Measurements from ENCODE around the gene RPS3. TPM values are rescaled to one million over a fixed set of nuclear protein-coding genes. Genes with fewer than 3 reads are reported as not detected.

The RPS3 gene
- total and polyA plus RNA-seq, 2 of the 13 experiments (the other 11 are each of a cell fraction or from before 2014, with no cell fraction given), result 2,143 to 3,616 TPM

DNA sequence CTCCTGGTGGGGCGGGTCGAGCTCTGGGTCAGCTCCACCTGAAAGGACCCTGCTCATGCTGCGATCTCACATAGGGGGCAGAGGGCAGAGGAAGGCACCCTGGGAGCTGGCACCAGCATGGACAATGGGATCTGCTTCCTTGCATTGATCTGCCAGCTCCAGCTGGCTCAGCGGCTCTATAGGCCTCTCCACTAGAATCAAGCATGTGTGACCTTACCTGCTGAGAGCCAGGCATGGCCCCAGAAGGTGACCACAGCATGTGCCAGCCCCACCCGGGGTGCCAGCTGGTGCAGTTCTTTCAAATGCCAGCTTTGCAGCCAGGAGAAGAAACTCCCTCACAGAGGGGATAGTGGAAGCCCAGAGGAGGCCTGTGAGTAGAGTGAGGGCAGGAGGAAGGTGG lies 55.7 kb downstream of the RPS3 start:
- FAIRE-seq (no peak), DNase-seq (ENCODE audit: low spot score) (no peak), ATAC-seq (no peak)
- H3K27me3 ChIP-seq (ENCODE audit: control insufficient read depth in 1 of 2, insufficient read depth in 2 of 2, low read length in 2 of 2), result no peaks in the 10 kb centered on the region
- no peaks in the 10 kb centered on the region for H4K20me1 ChIP-seq (ENCODE audit: insufficient read depth, low read length)
- H3K4me3 ChIP-seq (replicated peaks in 1 of 3; ENCODE audit: insufficient read depth in 1 of 3, low read depth in 2 of 3, low read length in 3 of 3), result no peak overlapping the region
- WGBS (ENCODE audit: low lambda C conversion rate), result 78% methylated on average over 2 of the region's 5 CpGs
- intact Hi-C loops (cut with micrococcal nuclease; ENCODE audit: unreplicated experiment) (no loop called here), in situ Hi-C loops (cut with HindIII; ENCODE audit: extremely low pct_ligation_motif_present, low pct_unique_long_range_greater_than_20kb) (no loop called here)
- H2AFZ ChIP-seq (ENCODE audit: low read length), result no peak overlapping the region
- H3K27ac ChIP-seq (ENCODE audit: extremely low read length, insufficient read depth, low read length), result no peak overlapping the region
- no peaks in the 10 kb centered on the region for H3K9me3 ChIP-seq (ENCODE audit: low read length)
- no peak overlapping the region for H3K9ac ChIP-seq (ENCODE audit: insufficient read depth, low read depth, low read length)
- no peaks in the 10 kb centered on the region for H3K4me1 ChIP-seq (ENCODE audit: insufficient read depth, low read length)
- TF ChIP-seq, protein P1, sequence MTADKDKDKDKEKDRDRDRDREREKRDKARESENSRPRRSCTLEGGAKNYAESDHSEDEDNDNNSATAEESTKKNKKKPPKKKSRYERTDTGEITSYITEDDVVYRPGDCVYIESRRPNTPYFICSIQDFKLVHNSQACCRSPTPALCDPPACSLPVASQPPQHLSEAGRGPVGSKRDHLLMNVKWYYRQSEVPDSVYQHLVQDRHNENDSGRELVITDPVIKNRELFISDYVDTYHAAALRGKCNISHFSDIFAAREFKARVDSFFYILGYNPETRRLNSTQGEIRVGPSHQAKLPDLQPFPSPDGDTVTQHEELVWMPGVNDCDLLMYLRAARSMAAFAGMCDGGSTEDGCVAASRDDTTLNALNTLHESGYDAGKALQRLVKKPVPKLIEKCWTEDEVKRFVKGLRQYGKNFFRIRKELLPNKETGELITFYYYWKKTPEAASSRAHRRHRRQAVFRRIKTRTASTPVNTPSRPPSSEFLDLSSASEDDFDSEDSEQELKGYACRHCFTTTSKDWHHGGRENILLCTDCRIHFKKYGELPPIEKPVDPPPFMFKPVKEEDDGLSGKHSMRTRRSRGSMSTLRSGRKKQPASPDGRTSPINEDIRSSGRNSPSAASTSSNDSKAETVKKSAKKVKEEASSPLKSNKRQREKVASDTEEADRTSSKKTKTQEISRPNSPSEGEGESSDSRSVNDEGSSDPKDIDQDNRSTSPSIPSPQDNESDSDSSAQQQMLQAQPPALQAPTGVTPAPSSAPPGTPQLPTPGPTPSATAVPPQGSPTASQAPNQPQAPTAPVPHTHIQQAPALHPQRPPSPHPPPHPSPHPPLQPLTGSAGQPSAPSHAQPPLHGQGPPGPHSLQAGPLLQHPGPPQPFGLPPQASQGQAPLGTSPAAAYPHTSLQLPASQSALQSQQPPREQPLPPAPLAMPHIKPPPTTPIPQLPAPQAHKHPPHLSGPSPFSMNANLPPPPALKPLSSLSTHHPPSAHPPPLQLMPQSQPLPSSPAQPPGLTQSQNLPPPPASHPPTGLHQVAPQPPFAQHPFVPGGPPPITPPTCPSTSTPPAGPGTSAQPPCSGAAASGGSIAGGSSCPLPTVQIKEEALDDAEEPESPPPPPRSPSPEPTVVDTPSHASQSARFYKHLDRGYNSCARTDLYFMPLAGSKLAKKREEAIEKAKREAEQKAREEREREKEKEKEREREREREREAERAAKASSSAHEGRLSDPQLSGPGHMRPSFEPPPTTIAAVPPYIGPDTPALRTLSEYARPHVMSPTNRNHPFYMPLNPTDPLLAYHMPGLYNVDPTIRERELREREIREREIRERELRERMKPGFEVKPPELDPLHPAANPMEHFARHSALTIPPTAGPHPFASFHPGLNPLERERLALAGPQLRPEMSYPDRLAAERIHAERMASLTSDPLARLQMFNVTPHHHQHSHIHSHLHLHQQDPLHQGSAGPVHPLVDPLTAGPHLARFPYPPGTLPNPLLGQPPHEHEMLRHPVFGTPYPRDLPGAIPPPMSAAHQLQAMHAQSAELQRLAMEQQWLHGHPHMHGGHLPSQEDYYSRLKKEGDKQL (CRISPR knock-in tag; IDR thresholded peaks at IDR 0.05; ENCODE audit: low read depth), result no peak
- TF ChIP-seq, protein P2, sequence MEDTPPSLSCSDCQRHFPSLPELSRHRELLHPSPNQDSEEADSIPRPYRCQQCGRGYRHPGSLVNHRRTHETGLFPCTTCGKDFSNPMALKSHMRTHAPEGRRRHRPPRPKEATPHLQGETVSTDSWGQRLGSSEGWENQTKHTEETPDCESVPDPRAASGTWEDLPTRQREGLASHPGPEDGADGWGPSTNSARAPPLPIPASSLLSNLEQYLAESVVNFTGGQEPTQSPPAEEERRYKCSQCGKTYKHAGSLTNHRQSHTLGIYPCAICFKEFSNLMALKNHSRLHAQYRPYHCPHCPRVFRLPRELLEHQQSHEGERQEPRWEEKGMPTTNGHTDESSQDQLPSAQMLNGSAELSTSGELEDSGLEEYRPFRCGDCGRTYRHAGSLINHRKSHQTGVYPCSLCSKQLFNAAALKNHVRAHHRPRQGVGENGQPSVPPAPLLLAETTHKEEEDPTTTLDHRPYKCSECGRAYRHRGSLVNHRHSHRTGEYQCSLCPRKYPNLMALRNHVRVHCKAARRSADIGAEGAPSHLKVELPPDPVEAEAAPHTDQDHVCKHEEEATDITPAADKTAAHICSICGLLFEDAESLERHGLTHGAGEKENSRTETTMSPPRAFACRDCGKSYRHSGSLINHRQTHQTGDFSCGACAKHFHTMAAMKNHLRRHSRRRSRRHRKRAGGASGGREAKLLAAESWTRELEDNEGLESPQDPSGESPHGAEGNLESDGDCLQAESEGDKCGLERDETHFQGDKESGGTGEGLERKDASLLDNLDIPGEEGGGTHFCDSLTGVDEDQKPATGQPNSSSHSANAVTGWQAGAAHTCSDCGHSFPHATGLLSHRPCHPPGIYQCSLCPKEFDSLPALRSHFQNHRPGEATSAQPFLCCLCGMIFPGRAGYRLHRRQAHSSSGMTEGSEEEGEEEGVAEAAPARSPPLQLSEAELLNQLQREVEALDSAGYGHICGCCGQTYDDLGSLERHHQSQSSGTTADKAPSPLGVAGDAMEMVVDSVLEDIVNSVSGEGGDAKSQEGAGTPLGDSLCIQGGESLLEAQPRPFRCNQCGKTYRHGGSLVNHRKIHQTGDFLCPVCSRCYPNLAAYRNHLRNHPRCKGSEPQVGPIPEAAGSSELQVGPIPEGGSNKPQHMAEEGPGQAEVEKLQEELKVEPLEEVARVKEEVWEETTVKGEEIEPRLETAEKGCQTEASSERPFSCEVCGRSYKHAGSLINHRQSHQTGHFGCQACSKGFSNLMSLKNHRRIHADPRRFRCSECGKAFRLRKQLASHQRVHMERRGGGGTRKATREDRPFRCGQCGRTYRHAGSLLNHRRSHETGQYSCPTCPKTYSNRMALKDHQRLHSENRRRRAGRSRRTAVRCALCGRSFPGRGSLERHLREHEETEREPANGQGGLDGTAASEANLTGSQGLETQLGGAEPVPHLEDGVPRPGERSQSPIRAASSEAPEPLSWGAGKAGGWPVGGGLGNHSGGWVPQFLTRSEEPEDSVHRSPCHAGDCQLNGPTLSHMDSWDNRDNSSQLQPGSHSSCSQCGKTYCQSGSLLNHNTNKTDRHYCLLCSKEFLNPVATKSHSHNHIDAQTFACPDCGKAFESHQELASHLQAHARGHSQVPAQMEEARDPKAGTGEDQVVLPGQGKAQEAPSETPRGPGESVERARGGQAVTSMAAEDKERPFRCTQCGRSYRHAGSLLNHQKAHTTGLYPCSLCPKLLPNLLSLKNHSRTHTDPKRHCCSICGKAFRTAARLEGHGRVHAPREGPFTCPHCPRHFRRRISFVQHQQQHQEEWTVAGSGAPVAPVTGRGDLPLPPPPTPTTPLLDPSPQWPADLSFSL (CRISPR knock-in tag; IDR thresholded peaks at IDR 0.05), result no peak
- no peak for TF ChIP-seq DMAP1 (CRISPR knock-in tag; IDR thresholded peaks at IDR 0.05)
- TF ChIP-seq ZNF614 (CRISPR knock-in tag; IDR thresholded peaks at IDR 0.05; ENCODE audit: borderline replicate concordance), result no peak
- TF ChIP-seq EEA1 (CRISPR knock-in tag; IDR thresholded peaks at IDR 0.05; ENCODE audit: borderline replicate concordance), result no peak
- TF ChIP-seq RXRB (CRISPR knock-in tag; IDR thresholded peaks at IDR 0.05; ENCODE audit: borderline replicate concordance), result no peak
- TF ChIP-seq ATRX (CRISPR knock-in tag; IDR thresholded peaks at IDR 0.05; ENCODE audit: borderline replicate concordance), result no peak
- TF ChIP-seq ZFP1 (CRISPR knock-in tag; IDR thresholded peaks at IDR 0.05), result no peak
- no peak for TF ChIP-seq ZSCAN22 (CRISPR knock-in tag; IDR thresholded peaks at IDR 0.05)
- no peak for TF ChIP-seq NR2F6 (IDR thresholded peaks at IDR 0.05)
- TF ChIP-seq NR2F6 (CRISPR knock-in tag; IDR thresholded peaks at IDR 0.05), result no peak
- TF ChIP-seq SMARCE1 (IDR thresholded peaks at IDR 0.05; ENCODE audit: borderline replicate concordance), result no peak
- no peak for TF ChIP-seq SIN3B (IDR thresholded peaks at IDR 0.05; ENCODE audit: low read length)
- TF ChIP-seq IKZF1 (IDR thresholded peaks at IDR 0.05), result no peak
- TF ChIP-seq PPARG (CRISPR knock-in tag; conservative IDR thresholded peaks at IDR 0.05), result no peak
- TF ChIP-seq ZNF709 (CRISPR knock-in tag; IDR thresholded peaks at IDR 0.05), result no peak
- TF ChIP-seq, protein P3, sequence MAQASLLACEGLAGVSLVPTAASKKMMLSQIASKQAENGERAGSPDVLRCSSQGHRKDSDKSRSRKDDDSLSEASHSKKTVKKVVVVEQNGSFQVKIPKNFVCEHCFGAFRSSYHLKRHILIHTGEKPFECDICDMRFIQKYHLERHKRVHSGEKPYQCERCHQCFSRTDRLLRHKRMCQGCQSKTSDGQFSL (CRISPR knock-in tag; IDR thresholded peaks at IDR 0.05), result no peak
- no TSS peak for BruUV-seq (replicated peaks)
- no peak overlapping the region for H3K4me2 ChIP-seq (ENCODE audit: low read depth, low read length)
- ChIA-PET POLR2A (no interaction called here), CTCF (ENCODE audit: low intra/inter-chr PET ratio, low total read pairs) (no interaction called here)
- H3K79me2 ChIP-seq (ENCODE audit: insufficient read depth, low read length), result no peaks in the 10 kb centered on the region
- H3K36me3 ChIP-seq (replicated peaks in 1 of 2; ENCODE audit: control insufficient read depth in 1 of 2, insufficient read depth in 2 of 2, low read length in 2 of 2), result peaks cover 34 to 62% of the 10 kb centered on the region in 2 experiments; a peak in 4 of 5 replicates

Data from HepG2 (cell line).